Gastroesophageal sphincter (tissue), 3 donors: ENCODE data around the gene HSPA1A.

ENCODE experiments used
- EP300 ChIP-seq: sonication (generic); formaldehyde crosslinking; IDR thresholded peaks from one replicate; pipeline ENCODE4 v1.6.1; 2017; ENCODE audit warnings: antibody characterized with exemption, mild to moderate bottlenecking
- POLR2AphosphoS5 ChIP-seq: sonication (generic); formaldehyde crosslinking; IDR thresholded peaks from one replicate; pipeline ENCODE4 v1.6.1; 2017; ENCODE audit warnings: antibody characterized with exemption
- TF ChIP-seq, protein P1 (sequence below), 4 experiments: fragments of 200-600 bp in 2 of 4; fragments of 450-650 bp in 2 of 4; sonication (generic) in 1 of 4; IDR thresholded peaks; one replicate each; pipeline ENCODE4 v1.5.1; 2017 to 2019; ENCODE audit warnings: antibody characterized with exemption in 4 of 4, mild to moderate bottlenecking in 2 of 4, moderate library complexity in 2 of 4

DNA sequence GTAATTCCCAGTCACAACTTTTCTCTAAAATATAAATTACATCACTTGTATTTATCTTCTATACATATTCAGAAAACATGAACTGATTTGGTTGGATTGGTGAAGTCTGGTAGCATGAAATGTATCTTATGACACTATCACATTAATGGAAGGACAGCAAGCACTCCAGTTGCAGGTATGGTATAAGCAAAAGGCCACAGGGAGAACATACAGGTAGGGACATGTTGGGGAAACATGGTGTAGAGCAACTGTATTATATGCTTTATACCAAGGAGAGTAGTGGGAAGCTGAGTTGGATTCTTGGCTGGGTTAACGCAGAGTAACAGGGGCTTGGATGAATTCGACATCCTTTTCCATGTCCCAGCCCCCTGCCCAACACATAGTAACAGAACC lies 18.4 kb upstream of the HSPA1A start:
- TF ChIP-seq, protein P1, sequence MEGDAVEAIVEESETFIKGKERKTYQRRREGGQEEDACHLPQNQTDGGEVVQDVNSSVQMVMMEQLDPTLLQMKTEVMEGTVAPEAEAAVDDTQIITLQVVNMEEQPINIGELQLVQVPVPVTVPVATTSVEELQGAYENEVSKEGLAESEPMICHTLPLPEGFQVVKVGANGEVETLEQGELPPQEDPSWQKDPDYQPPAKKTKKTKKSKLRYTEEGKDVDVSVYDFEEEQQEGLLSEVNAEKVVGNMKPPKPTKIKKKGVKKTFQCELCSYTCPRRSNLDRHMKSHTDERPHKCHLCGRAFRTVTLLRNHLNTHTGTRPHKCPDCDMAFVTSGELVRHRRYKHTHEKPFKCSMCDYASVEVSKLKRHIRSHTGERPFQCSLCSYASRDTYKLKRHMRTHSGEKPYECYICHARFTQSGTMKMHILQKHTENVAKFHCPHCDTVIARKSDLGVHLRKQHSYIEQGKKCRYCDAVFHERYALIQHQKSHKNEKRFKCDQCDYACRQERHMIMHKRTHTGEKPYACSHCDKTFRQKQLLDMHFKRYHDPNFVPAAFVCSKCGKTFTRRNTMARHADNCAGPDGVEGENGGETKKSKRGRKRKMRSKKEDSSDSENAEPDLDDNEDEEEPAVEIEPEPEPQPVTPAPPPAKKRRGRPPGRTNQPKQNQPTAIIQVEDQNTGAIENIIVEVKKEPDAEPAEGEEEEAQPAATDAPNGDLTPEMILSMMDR (IDR thresholded peaks at IDR 0.05), result no peak
- TF ChIP-seq POLR2AphosphoS5, result no peak
- TF ChIP-seq EP300, result no peak
